Body of pancreas (tissue), 4 donors: ENCODE data around the gene TNFRSF18. TPM values are rescaled to one million over a fixed set of nuclear protein-coding genes. Genes with fewer than 3 reads are reported as not detected.

Experiments
- ATAC-seq: fragments of 150-250 bp; one replicate; pipeline ENCODE4 v1.9.1; 2016
- DNase-seq, 4 donors: peaks; one replicate each; pipeline ENCODE4 v3.0.0-alpha.2; 2019
- H3K27ac ChIP-seq, 4 donors: fragments of 200-600 bp; sonication (generic); 1 replicate in 3 of 4; 2 replicates in 1 of 4; pipeline versions ENCODE4 v1.5.1 to v1.6.1; 2016 to 2019; ENCODE audit warnings: mild to moderate bottlenecking in 1 of 4, mixed read lengths in 1 of 4, moderate library complexity in 1 of 4
- H3K27me3 ChIP-seq, 2 donors: fragments of 200-600 bp; sonication (generic); one replicate each; pipeline ENCODE4 v1.6.0; 2016; ENCODE audit warnings: mild to moderate bottlenecking in 1 of 2
- H3K36me3 ChIP-seq, 2 donors: fragments of 200-600 bp; sonication (generic); replicated peaks in 1 of 2; 2 replicates each; pipeline ENCODE4 v1.5.1; 2016; ENCODE audit warnings: low read depth in 2 of 2; ENCODE audit not compliant: insufficient read depth in 1 of 2
- H3K4me1 ChIP-seq: fragments of 200-600 bp; sonication (generic); one replicate; pipeline ENCODE4 v1.6.0; 2016
- H3K4me3 ChIP-seq, 2 donors: fragments of 200-600 bp; sonication (generic); 1 replicate in 1 of 2; 2 replicates in 1 of 2; pipeline ENCODE4 v1.5.1; 2016 to 2019
- H3K9me3 ChIP-seq, 3 donors: fragments of 200-600 bp; sonication (generic); 1 replicate in 2 of 3; 2 replicates in 1 of 3; pipeline ENCODE4 v1.5.1; 2016
- POLR2A ChIP-seq, 3 donors: fragments of 450-650 bp; IDR thresholded peaks; one replicate each; pipeline ENCODE4 v1.6.1; 2016; ENCODE audit warnings: antibody characterized with exemption in 3 of 3, mild to moderate bottlenecking in 2 of 3
- WGBS, 2 donors: methylation state at CpG; one replicate each; pipeline ENCODE4 v1.1.5; 2017; 5-methylcytosine and 5-hydroxymethylcytosine counted together
- intact Hi-C: fragments of 100-400 bp; cut with DNase I; formaldehyde crosslinking; loops from one replicate; pipeline ENCODE4 v1.15.1; 2023
- microRNA counts, 2 donors: library from miRNA; unstranded; fragments of <30 nt; microRNA quantifications; one replicate each; lab custom pipeline; 2017
- microRNA-seq, 2 donors: library from miRNA; unstranded; fragments of <30 nt; microRNA quantifications; one replicate each; pipeline ENCODE4, GENCODE V29; 2016; ENCODE audit warnings: borderline number of aligned reads in 2 of 2, borderline replicate concordance in 2 of 2
- small RNA-seq: library from RNA; depleted of rRNA; stranded (forward); fragments of <200 nt; gene quantifications from one replicate; pipeline ENCODE3, GENCODE V24; 2016
- total RNA-seq, 2 donors: library from RNA; depleted of rRNA; stranded (reverse); fragments of >200 nt; gene quantifications; one replicate each; pipeline ENCODE4 v1.1.0, GENCODE V29; 2016
- TF ChIP-seq, protein P1 (sequence below), 7 experiments: fragments of 450-650 bp in 4 of 7; fragments of 200-600 bp in 3 of 7; sonication (generic) in 3 of 7; IDR thresholded peaks; one replicate each; pipeline ENCODE4 v1.5.1; 2016 to 2019; ENCODE audit warnings: antibody characterized with exemption in 7 of 7

The TNFRSF18 gene
- total RNA-seq, 2 donors from 2014 or later, result not detected

DNA sequence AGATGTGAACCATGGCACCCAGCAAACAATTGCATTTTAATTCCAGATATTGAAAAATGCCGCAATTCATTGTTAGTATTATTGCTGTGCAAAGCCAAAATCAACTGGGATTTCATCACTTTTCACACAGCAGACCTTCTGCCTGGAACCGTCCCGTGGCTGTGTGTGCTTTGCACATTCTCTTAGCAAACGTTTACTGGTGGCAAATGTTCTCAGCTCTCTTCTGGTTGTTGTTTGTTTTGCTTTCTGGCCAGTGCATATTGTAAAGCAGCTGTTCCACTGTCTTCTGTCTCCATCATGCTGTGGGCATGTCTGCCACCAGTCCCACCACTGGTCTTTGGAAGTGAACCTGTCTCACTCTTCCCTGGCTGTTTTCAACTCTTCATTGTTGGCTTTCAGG lies 52.5 kb downstream of the TNFRSF18 start:
- no peak for TF ChIP-seq POLR2A (IDR thresholded peaks at IDR 0.05)
- TF ChIP-seq, protein P1, sequence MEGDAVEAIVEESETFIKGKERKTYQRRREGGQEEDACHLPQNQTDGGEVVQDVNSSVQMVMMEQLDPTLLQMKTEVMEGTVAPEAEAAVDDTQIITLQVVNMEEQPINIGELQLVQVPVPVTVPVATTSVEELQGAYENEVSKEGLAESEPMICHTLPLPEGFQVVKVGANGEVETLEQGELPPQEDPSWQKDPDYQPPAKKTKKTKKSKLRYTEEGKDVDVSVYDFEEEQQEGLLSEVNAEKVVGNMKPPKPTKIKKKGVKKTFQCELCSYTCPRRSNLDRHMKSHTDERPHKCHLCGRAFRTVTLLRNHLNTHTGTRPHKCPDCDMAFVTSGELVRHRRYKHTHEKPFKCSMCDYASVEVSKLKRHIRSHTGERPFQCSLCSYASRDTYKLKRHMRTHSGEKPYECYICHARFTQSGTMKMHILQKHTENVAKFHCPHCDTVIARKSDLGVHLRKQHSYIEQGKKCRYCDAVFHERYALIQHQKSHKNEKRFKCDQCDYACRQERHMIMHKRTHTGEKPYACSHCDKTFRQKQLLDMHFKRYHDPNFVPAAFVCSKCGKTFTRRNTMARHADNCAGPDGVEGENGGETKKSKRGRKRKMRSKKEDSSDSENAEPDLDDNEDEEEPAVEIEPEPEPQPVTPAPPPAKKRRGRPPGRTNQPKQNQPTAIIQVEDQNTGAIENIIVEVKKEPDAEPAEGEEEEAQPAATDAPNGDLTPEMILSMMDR (IDR thresholded peaks at IDR 0.05), result no peak
- Histone ChIP-seq H3K27me3 (no peaks in the 10 kb centered on the region), H3K4me1 (peaks cover 14% of the 10 kb centered on the region), H3K9me3 (no peaks in the 10 kb centered on the region), H3K4me3 (no peak overlapping the region), H3K27ac (no peak overlapping the region), H3K36me3 (no peaks in the 10 kb centered on the region)
- WGBS, 2 donors, result 41 to 42% methylated on average over 4 of the region's 4 CpGs
- DNase-seq, result no peak
- intact Hi-C loops, result no loop called here
- no peak for ATAC-seq

MicroRNA genes within 50 kb of the gene (microRNA counts, 767-probe panel; counts per million panel counts)
- 5,876 to 9,700 counts per million in 2 donors for microRNA hsa-miR-200a-3p (lab: Ali Mortazavi, UCI)
- 7,746 to 12,251 counts per million in 2 donors for microRNA hsa-miR-200b-3p (lab: Ali Mortazavi, UCI)
- 0 to 736 counts per million in 2 donors for microRNA hsa-miR-429 (lab: Ali Mortazavi, UCI)

Small RNA genes lying within 50 kb of the gene (microRNA-seq; reads per million reads assigned to microRNA genes)
- gene MIR200A (1,203 to 1,278 reads per million in 2 donors), gene MIR200B (7,660 to 7,698 reads per million in 2 donors), gene MIR429 (1,100 to 1,314 reads per million in 2 donors)

Small RNA genes lying within 50 kb of the gene (small RNA-seq; reads per million reads assigned to genes)
- gene MIR200A (23.7 reads per million, percentile 94 among the genes with 10 or more reads in this experiment), gene MIR200B (112 reads per million, percentile 96 among the genes with 10 or more reads in this experiment), gene MIR429 (13.2 reads per million, percentile 93 among the genes with 10 or more reads in this experiment)

Other genes with a start within 250 kb of the TNFRSF18 start
- gene NOC2L, start 247.3 kb downstream of the TNFRSF18 start, total RNA-seq, result 10 to 100 TPM; 30.6 to 32.3 TPM
- gene KLHL17, start 246.0 kb downstream of the TNFRSF18 start, total RNA-seq, result 10 to 100 TPM in 1 of 2 donors, 1 to 10 TPM in 1; 6.0 to 29.0 TPM
- gene PLEKHN1, start 240.1 kb downstream of the TNFRSF18 start, total RNA-seq, result not detected
- gene PERM1, start 224.5 kb downstream of the TNFRSF18 start, total RNA-seq, result not detected
- gene HES4, start 206.5 kb downstream of the TNFRSF18 start, total RNA-seq, result 10 to 100 TPM; 44.1 to 97.2 TPM
- gene ISG15, start 193.1 kb downstream of the TNFRSF18 start, total RNA-seq, result 10 to 100 TPM in 1 of 2 donors, 1 to 10 TPM in 1; 8.3 to 29.0 TPM
- 100 to 1,000 TPM in 1 of 2 donors, 10 to 100 TPM in 1; 85.1 to 241 TPM for gene AGRN, start 186.5 kb downstream of the TNFRSF18 start, total RNA-seq
- gene RNF223, start 132.3 kb downstream of the TNFRSF18 start, total RNA-seq, result under 1 TPM in 1 of 2 donors, not detected in 1; 0.26 TPM
- gene C1orf159, start 90.5 kb downstream of the TNFRSF18 start, total RNA-seq, result 10 to 100 TPM in 1 of 2 donors, 1 to 10 TPM in 1; 8.8 to 13.2 TPM
- gene TTLL10, start 32.7 kb downstream of the TNFRSF18 start, total RNA-seq, result under 1 TPM; 0.66 to 0.78 TPM
- 1 to 10 TPM in 1 of 2 donors, under 1 TPM in 1; 0.99 to 2.6 TPM for gene TNFRSF4, start 7.6 kb upstream of the TNFRSF18 start, total RNA-seq
- 10 to 100 TPM; 89.2 to 97.6 TPM for gene SDF4, start 25.4 kb upstream of the TNFRSF18 start, total RNA-seq
- gene B3GALT6, start 25.6 kb upstream of the TNFRSF18 start, total RNA-seq, result 10 to 100 TPM; 18.4 to 35.6 TPM
- not detected for gene C1QTNF12, start 40.1 kb upstream of the TNFRSF18 start, total RNA-seq
- 10 to 100 TPM; 23.6 to 39.2 TPM for gene UBE2J2, start 67.3 kb upstream of the TNFRSF18 start, total RNA-seq
- 1 to 10 TPM; 4.0 to 4.2 TPM for gene SCNN1D, start 73.8 kb upstream of the TNFRSF18 start, total RNA-seq
- 10 to 100 TPM; 37.9 to 53.7 TPM for gene ACAP3, start 101.3 kb upstream of the TNFRSF18 start, total RNA-seq
- gene PUSL1, start 102.0 kb upstream of the TNFRSF18 start, total RNA-seq, result 10 to 100 TPM; 20.2 to 20.8 TPM
- 100 to 1,000 TPM in 1 of 2 donors, 10 to 100 TPM in 1; 89.0 to 189 TPM for gene INTS11, start 118.1 kb upstream of the TNFRSF18 start, total RNA-seq
- gene CPTP, start 118.2 kb upstream of the TNFRSF18 start, total RNA-seq, result 10 to 100 TPM; 15.6 to 33.0 TPM
- gene TAS1R3, start 124.7 kb upstream of the TNFRSF18 start, total RNA-seq, result under 1 TPM in 1 of 2 donors, not detected in 1; 0.26 TPM
- 10 to 100 TPM; 58.1 to 84.4 TPM for gene DVL1, start 142.8 kb upstream of the TNFRSF18 start, total RNA-seq
- 10 to 100 TPM; 23.3 to 48.5 TPM for gene MXRA8, start 152.0 kb upstream of the TNFRSF18 start, total RNA-seq
- 10 to 100 TPM; 79.4 to 93.7 TPM for gene AURKAIP1, start 168.6 kb upstream of the TNFRSF18 start, total RNA-seq
- gene CCNL2, start 192.7 kb upstream of the TNFRSF18 start, total RNA-seq, result 100 to 1,000 TPM; 225 to 246 TPM
- gene MRPL20, start 200.7 kb upstream of the TNFRSF18 start, total RNA-seq, result 10 to 100 TPM; 72.8 to 85.9 TPM
- gene ANKRD65, start 214.7 kb upstream of the TNFRSF18 start, total RNA-seq, result 10 to 100 TPM; 11.2 to 15.5 TPM
- gene VWA1, start 229.1 kb upstream of the TNFRSF18 start, total RNA-seq, result 10 to 100 TPM; 47.1 to 55.5 TPM
- 1 to 10 TPM; 1.6 to 2.3 TPM for gene ATAD3C, start 243.1 kb upstream of the TNFRSF18 start, total RNA-seq